KMS-11 (cell line): ENCODE measurements around the gene LTBR.

Experiments
- H2AFZ ChIP-seq: fragments of 200-600 bp; sonication (generic); 2 replicates; pipeline ENCODE4 v1.6.1; 2016; ENCODE audit warnings: antibody characterized with exemption, mixed run types, low read depth
- H3K27ac ChIP-seq: fragments of 200-600 bp; sonication (generic); 2 replicates; pipeline ENCODE4 v1.6.1; 2016; ENCODE audit warnings: mild to moderate bottlenecking, mixed run types
- H3K27me3 ChIP-seq: fragments of 200-600 bp; sonication (generic); 2 replicates; pipeline ENCODE4 v1.6.1; 2017; ENCODE audit warnings: mild to moderate bottlenecking, low read depth, mixed run types, moderate library complexity; ENCODE audit not compliant: insufficient read depth
- H3K36me3 ChIP-seq: fragments of 200-600 bp; sonication (generic); 2 replicates; pipeline ENCODE4 v1.6.1; 2017; ENCODE audit warnings: mild to moderate bottlenecking, mixed run types; ENCODE audit not compliant: insufficient read depth
- H3K4me1 ChIP-seq: fragments of 200-600 bp; sonication (generic); 2 replicates; pipeline ENCODE4 v1.6.1; 2016; ENCODE audit warnings: mild to moderate bottlenecking, low read depth, mixed run types; ENCODE audit not compliant: poor library complexity, severe bottlenecking
- H3K4me2 ChIP-seq: fragments of 200-600 bp; sonication (generic); 2 replicates; pipeline ENCODE4 v1.7.0; 2016; ENCODE audit warnings: mild to moderate bottlenecking, mixed run types
- H3K4me3 ChIP-seq: fragments of 200-600 bp; sonication (generic); IDR thresholded peaks from 2 replicates; pipeline ENCODE4 v1.6.1; 2017; ENCODE audit warnings: low read depth, low read length, mixed read lengths; ENCODE audit not compliant: insufficient read depth
- H3K79me2 ChIP-seq: fragments of 200-600 bp; sonication (generic); 2 replicates; pipeline ENCODE4 v1.6.1; 2016; ENCODE audit warnings: low read depth, mixed run types; ENCODE audit not compliant: insufficient read depth
- H3K9ac ChIP-seq: fragments of 200-600 bp; sonication (generic); 2 replicates; pipeline ENCODE4 v1.6.1; 2016; ENCODE audit warnings: mild to moderate bottlenecking, mixed run types
- H4K20me1 ChIP-seq: fragments of 200-600 bp; sonication (generic); 2 replicates; pipeline ENCODE4 v1.6.1; 2016; ENCODE audit warnings: mild to moderate bottlenecking, mixed run types; ENCODE audit not compliant: insufficient read depth
- TF ChIP-seq, protein P1 (sequence below): fragments of 200-600 bp; sonication (generic); conservative IDR thresholded peaks from 2 replicates; pipeline ENCODE4 v1.6.1; 2017; ENCODE audit warnings: low read depth, mild to moderate bottlenecking, antibody characterized with exemption, low read length, moderate library complexity, mixed read lengths

LTBR gene

DNA sequence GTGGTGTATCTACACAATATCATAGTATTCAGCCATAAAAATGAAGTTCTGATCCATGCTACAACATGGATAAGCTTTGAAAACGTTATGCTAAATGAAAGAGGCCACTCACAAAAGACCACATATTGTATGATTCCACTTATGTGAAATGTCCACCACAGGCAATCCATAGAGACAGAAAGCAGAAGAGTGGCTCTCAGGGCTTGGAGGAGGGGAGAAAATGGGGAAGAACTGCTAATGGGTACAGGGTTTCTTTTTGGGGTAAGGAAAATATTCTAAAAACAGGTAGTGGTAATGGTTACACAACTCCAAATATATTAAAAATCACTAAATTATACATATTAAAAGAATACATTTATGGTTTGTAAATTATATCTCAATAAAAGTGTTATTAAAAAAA is 25.1 kb upstream of the LTBR start:
- H3K4me3 ChIP-seq, result no peak overlapping the region
- H3K27me3 ChIP-seq, result no peaks in the 10 kb centered on the region
- H3K4me1 ChIP-seq, result peaks cover 19% of the 10 kb centered on the region
- H3K4me2 ChIP-seq, result no peak overlapping the region
- H4K20me1 ChIP-seq, result no peaks in the 10 kb centered on the region
- H3K27ac ChIP-seq, result no peak overlapping the region
- no peak overlapping the region for H2AFZ ChIP-seq
- H3K9ac ChIP-seq, result no peak overlapping the region
- TF ChIP-seq, protein P1, sequence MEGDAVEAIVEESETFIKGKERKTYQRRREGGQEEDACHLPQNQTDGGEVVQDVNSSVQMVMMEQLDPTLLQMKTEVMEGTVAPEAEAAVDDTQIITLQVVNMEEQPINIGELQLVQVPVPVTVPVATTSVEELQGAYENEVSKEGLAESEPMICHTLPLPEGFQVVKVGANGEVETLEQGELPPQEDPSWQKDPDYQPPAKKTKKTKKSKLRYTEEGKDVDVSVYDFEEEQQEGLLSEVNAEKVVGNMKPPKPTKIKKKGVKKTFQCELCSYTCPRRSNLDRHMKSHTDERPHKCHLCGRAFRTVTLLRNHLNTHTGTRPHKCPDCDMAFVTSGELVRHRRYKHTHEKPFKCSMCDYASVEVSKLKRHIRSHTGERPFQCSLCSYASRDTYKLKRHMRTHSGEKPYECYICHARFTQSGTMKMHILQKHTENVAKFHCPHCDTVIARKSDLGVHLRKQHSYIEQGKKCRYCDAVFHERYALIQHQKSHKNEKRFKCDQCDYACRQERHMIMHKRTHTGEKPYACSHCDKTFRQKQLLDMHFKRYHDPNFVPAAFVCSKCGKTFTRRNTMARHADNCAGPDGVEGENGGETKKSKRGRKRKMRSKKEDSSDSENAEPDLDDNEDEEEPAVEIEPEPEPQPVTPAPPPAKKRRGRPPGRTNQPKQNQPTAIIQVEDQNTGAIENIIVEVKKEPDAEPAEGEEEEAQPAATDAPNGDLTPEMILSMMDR, result no peak
- no peaks in the 10 kb centered on the region for H3K79me2 ChIP-seq
- H3K36me3 ChIP-seq, result no peaks in the 10 kb centered on the region

DNA sequence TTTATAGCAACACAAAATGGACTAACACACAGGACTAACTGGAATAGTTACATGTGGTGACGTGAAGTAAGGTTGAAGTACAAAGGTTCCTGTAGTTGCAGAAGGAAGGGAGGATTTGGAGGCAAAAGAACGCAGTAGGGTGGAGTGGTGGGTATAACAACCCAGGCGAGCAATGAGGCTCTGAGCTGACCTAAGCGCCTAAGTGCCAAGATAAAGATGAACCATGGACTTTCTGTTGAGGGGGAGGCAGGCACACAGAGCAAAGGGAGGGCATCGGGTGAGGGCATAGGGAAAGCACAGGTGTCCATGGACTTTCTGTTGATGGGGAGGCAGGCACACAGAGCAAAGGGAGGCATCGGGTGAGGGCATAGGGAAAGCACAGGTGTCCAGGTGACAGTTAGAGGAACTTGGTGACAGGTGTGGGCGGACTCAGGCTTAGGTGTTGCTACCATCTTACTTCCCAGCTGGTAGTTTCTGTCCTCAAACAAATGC is 23.8 kb upstream of the LTBR start:
- TF ChIP-seq, protein P1, result no peak
- Histone ChIP-seq H3K27ac (no peak overlapping the region), H3K27me3 (no peaks in the 10 kb centered on the region), H3K9ac (no peak overlapping the region), H3K36me3 (no peaks in the 10 kb centered on the region), H3K4me2 (no peak overlapping the region; the same call in 1 of the 2 replicates), H3K79me2 (no peaks in the 10 kb centered on the region), H3K4me3 (no peak overlapping the region), H2AFZ (no peak overlapping the region), H4K20me1 (no peaks in the 10 kb centered on the region), H3K4me1 (peaks cover 19% of the 10 kb centered on the region)

DNA sequence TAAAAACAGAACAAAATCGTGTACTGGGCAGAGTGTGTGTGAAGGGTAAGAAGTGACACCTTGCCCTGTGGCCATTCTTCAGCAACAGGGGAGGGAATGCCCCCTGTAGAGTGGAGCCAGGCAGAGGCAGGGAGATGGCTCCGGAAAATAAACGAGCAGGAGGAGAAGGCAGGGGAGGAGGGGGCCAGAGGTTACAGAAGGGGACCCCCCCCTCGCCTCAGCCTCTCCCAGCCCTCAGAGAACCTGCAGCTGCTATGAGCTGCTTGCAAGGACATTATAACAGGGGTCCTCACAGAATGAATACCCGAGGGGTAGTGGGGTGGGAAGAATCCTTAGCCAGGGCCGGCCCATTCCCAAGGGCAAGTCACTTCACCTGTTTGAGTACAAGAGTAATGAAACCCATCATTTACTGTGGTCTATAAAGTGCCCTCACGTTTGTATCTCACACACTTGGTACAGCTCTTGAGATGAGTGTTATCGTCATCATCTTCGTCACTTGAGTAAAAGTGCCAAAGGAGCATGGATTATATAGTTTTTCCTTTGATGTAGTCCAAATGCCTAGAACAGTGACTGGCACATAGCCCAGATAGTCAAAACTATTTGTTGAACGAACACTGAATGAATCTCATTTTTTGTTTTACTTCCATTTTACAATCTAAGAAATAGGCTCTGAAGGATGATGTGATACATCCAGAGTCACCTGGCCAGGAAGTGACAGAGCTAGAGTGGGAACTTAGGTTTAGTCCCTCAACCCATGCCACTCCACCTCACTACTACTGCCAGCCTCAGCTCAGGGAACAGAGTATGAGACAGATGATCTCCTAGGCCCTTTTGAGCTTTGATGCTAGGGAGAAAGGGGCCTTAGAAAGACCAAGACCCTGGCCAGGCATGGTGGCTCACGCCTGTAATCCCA is 23.1 kb upstream of the LTBR start:
- no peak overlapping the region for H3K9ac ChIP-seq
- H3K79me2 ChIP-seq, result no peaks in the 10 kb centered on the region
- no peaks in the 10 kb centered on the region for H3K36me3 ChIP-seq
- H2AFZ ChIP-seq, result no peak overlapping the region
- H3K4me2 ChIP-seq, result no peak overlapping the region; the same call in 1 of the 2 replicates
- H3K27me3 ChIP-seq, result no peaks in the 10 kb centered on the region
- TF ChIP-seq, protein P1, result no peak
- no peak overlapping the region for H3K4me3 ChIP-seq
- H3K27ac ChIP-seq, result no peak overlapping the region
- H4K20me1 ChIP-seq, result no peaks in the 10 kb centered on the region
- peaks cover 19% of the 10 kb centered on the region for H3K4me1 ChIP-seq

DNA sequence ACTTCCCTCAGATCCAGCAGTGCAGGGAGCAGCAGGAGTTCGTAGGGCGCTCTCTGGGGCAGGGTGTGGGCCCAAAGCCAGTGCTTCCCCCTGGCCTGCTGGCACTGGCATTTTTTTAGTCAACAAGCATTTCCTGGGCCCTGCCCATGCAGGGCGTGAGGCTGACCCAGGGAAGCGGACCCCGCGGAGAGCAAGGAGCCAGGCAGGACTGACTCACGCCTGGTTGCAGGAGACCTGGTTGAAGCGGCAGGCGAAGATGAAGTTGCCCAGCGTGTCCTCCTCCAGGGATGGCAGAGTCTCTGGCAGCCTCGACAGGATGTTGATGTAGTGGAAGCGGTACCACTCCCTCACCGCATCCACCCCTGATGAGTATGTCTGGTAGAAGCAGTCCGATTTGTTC is 22.1 kb upstream of the LTBR start:
- no peaks in the 10 kb centered on the region for H4K20me1 ChIP-seq
- TF ChIP-seq, protein P1, result no peak
- no peaks in the 10 kb centered on the region for H3K79me2 ChIP-seq
- no peak overlapping the region for H3K9ac ChIP-seq
- H2AFZ ChIP-seq, result no peak overlapping the region
- no peak overlapping the region for H3K4me2 ChIP-seq
- H3K27ac ChIP-seq, result no peak overlapping the region
- H3K4me3 ChIP-seq, result no peak overlapping the region
- H3K36me3 ChIP-seq, result no peaks in the 10 kb centered on the region
- H3K27me3 ChIP-seq, result no peaks in the 10 kb centered on the region
- peaks cover 19% of the 10 kb centered on the region for H3K4me1 ChIP-seq
